HG02588 (cell line): ENCODE data around the gene FLVCR1.
"Not testable (repeated sequence)": the region's sequence is repeated elsewhere in the genome, so short reads cannot be mapped to it uniquely, and the experiment has no call there.

Experiments
- ATAC-seq: cut with Tn5 transposase; IDR thresholded peaks from one replicate; pipeline ENCODE4 v1.9.1; 2021; ENCODE audit warnings: mild to moderate bottlenecking, moderate library complexity; ENCODE audit not compliant: unreplicated experiment

The FLVCR1 gene

GRCh38 chr1:212857992-212858460, at the start of gene FLVCR1:
TSS of gene FLVCR1 (plus strand) at chr1:212858275. CDS start at chr1:212858453, 178 bp downstream.
- peak; percentile 95 for ATAC-seq

- ATAC-seq, result no peak
These were observed 43.3 kb upstream of the FLVCR1 start for GRCh38 chr1:212814537-212815334.

- no peak for ATAC-seq
These were observed 41.4 kb upstream of the FLVCR1 start for GRCh38 chr1:212816567-212817278.

GRCh38 chr1:212819726-212820125, 38.3 kb upstream of the FLVCR1 start:
- ATAC-seq, result peak; percentile 67

GRCh38 chr1:212820969-212821368, 37.1 kb upstream of the FLVCR1 start:
- no peak for ATAC-seq

GRCh38 chr1:212822956-212823355, 35.1 kb upstream of the FLVCR1 start:
- no peak for ATAC-seq

GRCh38 chr1:212824201-212824600, 33.9 kb upstream of the FLVCR1 start:
- ATAC-seq, result no peak

GRCh38 chr1:212825798-212826452, 32.1 kb upstream of the FLVCR1 start:
- ATAC-seq, result no peak

- ATAC-seq, result no peak
These were observed 30.8 kb upstream of the FLVCR1 start for GRCh38 chr1:212827171-212827776.

- ATAC-seq, result no peak
These were observed 30.2 kb upstream of the FLVCR1 start for GRCh38 chr1:212827831-212828278.

GRCh38 chr1:212828395-212828794, 29.7 kb upstream of the FLVCR1 start:
- no peak for ATAC-seq

- peak; percentile 68 for ATAC-seq
These were observed 24.6 kb upstream of the FLVCR1 start for GRCh38 chr1:212833211-212834207.

- ATAC-seq, result no peak
These were observed 19.9 kb upstream of the FLVCR1 start for GRCh38 chr1:212838145-212838544.

- ATAC-seq, result not testable (repeated sequence)
These were observed 13.6 kb upstream of the FLVCR1 start for GRCh38 chr1:212844521-212844920.

- ATAC-seq, result no peak
These were observed 10.5 kb upstream of the FLVCR1 start, which contains the start of gene SPATA45 for GRCh38 chr1:212847549-212847948. TSS of gene SPATA45 (minus strand) at chr1:212847649. CDS start at chr1:212836149, 11,500 bp downstream.

GRCh38 chr1:212852105-212852688, 5.9 kb upstream of the FLVCR1 start:
- no peak for ATAC-seq

GRCh38 chr1:212853658-212854057, 4.4 kb upstream of the FLVCR1 start:
- ATAC-seq, result no peak

- no peak for ATAC-seq
These were observed 1.3 kb upstream of the FLVCR1 start for GRCh38 chr1:212856755-212857154.
